H9 (cell line): ENCODE measurements around the gene MED25. TPM values are rescaled to one million over a fixed set of nuclear protein-coding genes. Genes with fewer than 3 reads are reported as not detected.

ENCODE experiments used
- DNase-seq: peaks from one replicate; pipeline ENCODE4 v3.0.0-alpha.2; 2017
- H2AFZ ChIP-seq: one replicate; pipeline ENCODE4 v1.6.1; 2013; ENCODE audit warnings: mild to moderate bottlenecking, low read length, control low read depth, moderate library complexity
- H2AK5ac ChIP-seq: 2 replicates; pipeline ENCODE4 v1.6.1; 2013; ENCODE audit warnings: low read length, control low read depth, mixed read lengths; ENCODE audit not compliant: insufficient read length
- H2BK120ac ChIP-seq: one replicate; pipeline ENCODE4 v1.6.1; 2013; ENCODE audit warnings: low read depth, mild to moderate bottlenecking, low read length, control low read depth, inconsistent platforms; ENCODE audit not compliant: poor library complexity, severe bottlenecking
- H2BK12ac ChIP-seq: 2 replicates; pipeline ENCODE4 v1.6.1; 2013; ENCODE audit warnings: low read length, control low read depth, mixed read lengths, low read depth; ENCODE audit not compliant: insufficient read length
- H2BK15ac ChIP-seq: 2 replicates; pipeline ENCODE4 v1.6.1; 2013; ENCODE audit warnings: low read depth, low read length, control low read depth
- H2BK20ac ChIP-seq: one replicate; pipeline ENCODE4 v1.6.1; 2013; ENCODE audit warnings: low read depth, mild to moderate bottlenecking, low read length, control low read depth, inconsistent platforms; ENCODE audit not compliant: poor library complexity, severe bottlenecking
- H2BK5ac ChIP-seq: 2 replicates; pipeline ENCODE4 v1.6.1; 2013; ENCODE audit warnings: low read length, control low read depth, mixed read lengths; ENCODE audit not compliant: insufficient read length
- H3K14ac ChIP-seq: 2 replicates; pipeline ENCODE4 v1.6.1; 2013; ENCODE audit warnings: low read length, control low read depth; ENCODE audit not compliant: insufficient read depth
- H3K18ac ChIP-seq: 2 replicates; pipeline ENCODE4 v1.6.1; 2013; ENCODE audit warnings: low read depth, mild to moderate bottlenecking, mixed read lengths, low read length, control low read depth; ENCODE audit not compliant: insufficient read length
- H3K23ac ChIP-seq: 2 replicates; pipeline ENCODE4 v1.6.1; 2013; ENCODE audit warnings: low read length, control low read depth, mixed read lengths, low read depth; ENCODE audit not compliant: insufficient read length
- H3K23me2 ChIP-seq: 2 replicates; pipeline ENCODE4 v1.6.1; 2013; ENCODE audit warnings: low read depth, mild to moderate bottlenecking, mixed read lengths, low read length, control low read depth; ENCODE audit not compliant: insufficient read length, poor library complexity, severe bottlenecking
- H3K27ac ChIP-seq: 2 replicates; pipeline ENCODE4 v1.5.1; 2013; ENCODE audit warnings: low read length, control low read depth, mixed read lengths, low read depth; ENCODE audit not compliant: insufficient read length
- H3K27me3 ChIP-seq: 2 replicates; pipeline ENCODE4 v1.6.1; 2013; ENCODE audit warnings: low read length, control low read depth, inconsistent platforms; ENCODE audit not compliant: insufficient read depth
- H3K4ac ChIP-seq: 2 replicates; pipeline ENCODE4 v1.6.1; 2013; ENCODE audit warnings: low read depth, mild to moderate bottlenecking, control low read depth, inconsistent platforms, low read length, moderate library complexity
- H3K4me1 ChIP-seq: 2 replicates; pipeline ENCODE4 v1.6.1; 2013; ENCODE audit warnings: low read length, control low read depth, inconsistent platforms; ENCODE audit not compliant: insufficient read depth
- H3K4me2 ChIP-seq: 2 replicates; pipeline ENCODE4 v1.6.1; 2013; ENCODE audit warnings: low read length, control low read depth, mixed read lengths; ENCODE audit not compliant: insufficient read length, insufficient read depth
- H3K56ac ChIP-seq: 2 replicates; pipeline ENCODE4 v1.6.1; 2013; ENCODE audit warnings: low read depth, mild to moderate bottlenecking, mixed read lengths, low read length, control low read depth; ENCODE audit not compliant: insufficient read length
- H3K79me1 ChIP-seq: 2 replicates; pipeline ENCODE4 v1.6.1; 2013; ENCODE audit warnings: low read depth, mild to moderate bottlenecking, moderate library complexity, low read length, control low read depth, inconsistent platforms; ENCODE audit not compliant: insufficient read depth, poor library complexity, severe bottlenecking
- H3K79me2 ChIP-seq: 2 replicates; pipeline ENCODE4 v1.6.1; 2013; ENCODE audit warnings: low read length, control low read depth, inconsistent platforms; ENCODE audit not compliant: insufficient read depth
- H3K9ac ChIP-seq: 2 replicates; pipeline ENCODE4 v1.6.1; 2013; ENCODE audit warnings: low read length, control low read depth, mixed read lengths; ENCODE audit not compliant: insufficient read length; ENCODE audit errors: extremely low read depth
- H3K9me3 ChIP-seq: one replicate; pipeline ENCODE4 v1.6.1; 2013; ENCODE audit warnings: low read depth, low read length, inconsistent platforms; ENCODE audit not compliant: control insufficient read depth
- H3T11ph ChIP-seq: one replicate; pipeline ENCODE4 v1.6.1; 2013; ENCODE audit warnings: mild to moderate bottlenecking, low read length, control low read depth, inconsistent platforms
- H4K20me1 ChIP-seq: one replicate; pipeline ENCODE4 v1.6.1; 2013; ENCODE audit not compliant: control insufficient read depth, insufficient read length, insufficient read depth
- H4K5ac ChIP-seq: 2 replicates; pipeline ENCODE4 v1.6.1; 2013; ENCODE audit warnings: low read depth, mild to moderate bottlenecking, mixed read lengths, low read length, control low read depth; ENCODE audit not compliant: insufficient read length
- H4K8ac ChIP-seq: replicated peaks from 2 replicates; pipeline ENCODE4 v1.6.1; 2013; ENCODE audit warnings: low read length, control low read depth, mixed read lengths, low read depth; ENCODE audit not compliant: insufficient read length
- H4K91ac ChIP-seq: 2 replicates; pipeline ENCODE4 v1.6.1; 2013; ENCODE audit warnings: low read depth, mild to moderate bottlenecking, moderate library complexity, mixed read lengths, low read length, control low read depth; ENCODE audit not compliant: insufficient read length
- H3K27ac Mint-ChIP-seq, 3 experiments: 2 replicates in 2 of 3; 3 replicates in 1 of 3; pipeline ENCODE4 v1.8.0; 2020 to 2021; ENCODE audit warnings: mixed read lengths in 3 of 3, mild to moderate bottlenecking in 1 of 3, moderate library complexity in 1 of 3
- H3K27me3 Mint-ChIP-seq: 2 replicates; pipeline ENCODE4 v1.8.0; 2021; ENCODE audit warnings: low read depth, mild to moderate bottlenecking, moderate library complexity, mixed read lengths
- H3K36me3 Mint-ChIP-seq, 3 experiments: 2 replicates in 2 of 3; 3 replicates in 1 of 3; pipeline ENCODE4 v1.8.0; 2020 to 2021; ENCODE audit warnings: low read depth in 3 of 3, mixed read lengths in 3 of 3; ENCODE audit not compliant: insufficient read depth in 1 of 3
- H3K4me1 Mint-ChIP-seq, 2 experiments: 2 replicates each; pipeline ENCODE4 v1.8.0; 2020; ENCODE audit warnings: mixed read lengths in 2 of 2
- H3K4me3 Mint-ChIP-seq, 2 experiments: 2 replicates in 1 of 2; 3 replicates in 1 of 2; pipeline ENCODE4 v1.8.0; 2020 to 2021; ENCODE audit warnings: mild to moderate bottlenecking in 2 of 2, mixed read lengths in 2 of 2, moderate library complexity in 1 of 2
- H3K9me3 Mint-ChIP-seq, 2 experiments: 2 replicates in 1 of 2; 3 replicates in 1 of 2; pipeline ENCODE4 v1.8.0; 2020; ENCODE audit warnings: mild to moderate bottlenecking in 2 of 2, mixed read lengths in 2 of 2, moderate library complexity in 1 of 2
- CTCF ChIP-seq: fragments of 200-600 bp; sonication (generic); conservative IDR thresholded peaks from 3 replicates; pipeline ENCODE4 v1.8.0; 2021; ENCODE audit warnings: antibody characterized with exemption, mild to moderate bottlenecking
- WGBS: extraction: QIAGEN DNeasy Blood & Tissue Kit; methylation state at CpG from one replicate; pipeline ENCODE4 v1.1.7; 2013; ENCODE audit warnings: missing lambda C conversion rate, low lambda C conversion rate, mixed read lengths; ENCODE audit not compliant: insufficient read length; ENCODE audit errors: extremely low coverage; 5-methylcytosine and 5-hydroxymethylcytosine counted together
- total RNA-seq: library from RNA; stranded (reverse); gene quantifications from 2 replicates; pipeline ENCODE4 v1.2.1, GENCODE V29; 2021

The MED25 gene
- total RNA-seq, 1 experiment from 2014 or later, result 77.5 TPM

- Mint-ChIP-seq H3K27ac (peak overlapping the region in 1 of 3 experiments; percentile 87; a peak in 4 of 7 replicates), H3K4me1 (peaks cover 16 to 34% of the 10 kb centered on the region in 2 experiments), H3K36me3 (peaks cover 28 to 84% (median 69%) of the 10 kb centered on the region in 3 experiments), H3K4me3 (no peak overlapping the region), H3K9me3 (peaks cover 0 to 4% of the 10 kb centered on the region in 2 experiments; a peak in 1 of 5 replicates), H3K27me3 (peaks cover 3% of the 10 kb centered on the region)
- Histone ChIP-seq H3K79me2 (no peaks in the 10 kb centered on the region; the same call in 1 of the 2 replicates), H3K79me1 (peaks cover 5% of the 10 kb centered on the region), H4K20me1 (peaks cover 3% of the 10 kb centered on the region), H3K9ac (no peak overlapping the region), H3K4ac (no peak overlapping the region), H2BK5ac (no peak overlapping the region), H2BK20ac (no peak overlapping the region), H2BK12ac (no peak overlapping the region), H3K4me1 (no peaks in the 10 kb centered on the region), H3K56ac (no peak overlapping the region), H3K14ac (no peak overlapping the region), H2BK15ac (no peak overlapping the region), H2BK120ac (no peak overlapping the region), H4K8ac (no peak overlapping the region), H3K27ac (no peak overlapping the region), H3K4me2 (no peak overlapping the region), H3K27me3 (no peaks in the 10 kb centered on the region), H4K5ac (no peak overlapping the region), H3K9me3 (no peaks in the 10 kb centered on the region), H2AFZ (no peak overlapping the region), H3K23me2 (no peaks in the 10 kb centered on the region), H3K18ac (no peak overlapping the region), H3T11ph (no peak overlapping the region), H3K23ac (no peak overlapping the region), H2AK5ac (no peak overlapping the region), H4K91ac (no peak overlapping the region)
- peak; percentile 68 for DNase-seq
- TF ChIP-seq CTCF, result no peak
- no CpG with 5 or more reads among the region's 13 CpGs for WGBS
These were observed 43.0 kb downstream of the MED25 start for GRCh38 chr19:49861107-49861506.
